Measurements from ENCODE around the gene FOXJ1.

DNA sequence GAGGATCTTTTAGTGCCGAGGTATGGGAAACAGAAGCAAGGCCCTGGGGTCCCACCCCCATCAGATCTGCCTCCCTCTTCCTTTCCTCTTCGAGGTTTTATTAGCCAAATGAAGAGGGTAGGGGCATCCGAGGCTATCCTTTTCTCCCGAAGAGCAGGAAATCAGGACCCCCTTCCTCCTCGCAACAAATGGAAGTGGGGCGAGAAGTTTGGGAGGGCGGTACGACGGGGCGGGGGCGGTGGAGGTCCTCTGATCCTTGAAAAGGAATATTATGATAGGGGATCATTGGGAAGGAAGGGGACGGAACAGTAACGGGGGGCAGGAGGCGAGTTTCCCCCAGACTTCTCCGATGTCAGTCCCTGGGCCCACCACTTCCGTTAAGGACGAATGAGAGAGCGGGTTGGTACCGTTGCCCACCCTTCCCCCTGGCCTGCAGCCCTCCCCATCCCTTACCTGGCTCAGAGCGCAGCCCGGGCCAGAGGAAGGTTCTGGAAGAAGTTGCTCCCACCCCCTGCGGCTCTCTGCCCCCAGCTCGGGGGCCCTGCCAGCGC is 309 bp downstream of the FOXJ1 start:
- TF ChIP-seq CTCF (conservative IDR thresholded peaks at IDR 0.05; ENCODE audit: low read depth, low read length) (no peak), EZH2 (IDR thresholded peaks at IDR 0.05; ENCODE audit: low read length, unreplicated experiment) (no peak)

Measured in PC-3 (cell line).